GM12875 (cell line): ENCODE results near the gene LAMC1.

ENCODE experiments used
- H3K4me3 ChIP-seq: one replicate; pipeline ENCODE4 v1.5.1; 2011; ENCODE audit warnings: low read depth, low read length, control low read depth
- TF ChIP-seq, protein P1 (sequence below): IDR thresholded peaks from 2 replicates; pipeline ENCODE4 v1.5.1; 2011; ENCODE audit warnings: low read depth, mild to moderate bottlenecking, control low read depth, inconsistent platforms, low read length, moderate library complexity, borderline replicate concordance; ENCODE audit not compliant: insufficient read depth

Gene LAMC1

DNA sequence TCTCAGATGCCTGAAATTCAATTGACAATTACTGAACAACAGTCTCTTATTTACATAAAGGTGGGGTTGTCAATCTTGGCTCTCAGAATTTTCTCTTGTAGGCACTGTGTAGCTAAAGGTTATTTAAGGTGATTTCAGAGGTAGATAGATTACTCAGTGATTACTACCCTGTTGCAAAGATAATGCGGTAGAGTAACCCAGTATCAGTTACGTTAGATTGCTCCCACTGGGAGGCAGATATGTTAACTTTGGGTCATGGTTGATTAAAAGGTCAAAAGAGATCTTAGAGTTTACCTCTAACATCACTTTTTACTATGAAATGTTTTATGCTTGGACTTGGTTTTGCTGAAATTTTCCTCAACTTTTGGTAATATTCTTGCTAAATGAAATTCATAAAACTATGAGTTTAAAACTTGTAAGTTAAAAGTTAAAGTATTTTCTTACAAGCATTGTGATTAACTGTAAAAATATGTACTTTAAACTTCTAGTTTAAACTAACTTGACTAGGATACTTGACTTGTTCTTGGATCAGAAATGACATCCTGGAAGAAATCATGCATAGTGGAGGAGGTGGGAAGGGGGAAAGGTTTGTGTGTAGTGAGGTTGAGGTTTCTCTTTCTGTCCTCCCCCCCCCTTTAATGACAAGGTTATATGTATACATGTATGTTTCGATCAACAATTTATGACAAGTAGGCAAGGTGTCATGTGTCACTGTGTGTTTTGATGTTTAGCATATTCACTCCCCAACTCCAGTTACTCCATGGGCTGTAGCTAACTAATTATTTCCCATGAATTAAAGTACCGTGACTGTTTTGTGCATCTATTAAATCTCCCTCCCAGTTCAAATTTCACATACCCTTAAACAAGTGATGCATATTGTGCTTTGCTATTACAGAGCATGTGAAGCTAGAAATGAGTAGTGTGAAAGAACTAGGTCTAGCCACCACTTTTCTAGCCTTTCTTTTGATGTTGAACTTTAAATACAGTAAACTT lies 2.9 kb downstream of the LAMC1 start:
- TF ChIP-seq, protein P1, sequence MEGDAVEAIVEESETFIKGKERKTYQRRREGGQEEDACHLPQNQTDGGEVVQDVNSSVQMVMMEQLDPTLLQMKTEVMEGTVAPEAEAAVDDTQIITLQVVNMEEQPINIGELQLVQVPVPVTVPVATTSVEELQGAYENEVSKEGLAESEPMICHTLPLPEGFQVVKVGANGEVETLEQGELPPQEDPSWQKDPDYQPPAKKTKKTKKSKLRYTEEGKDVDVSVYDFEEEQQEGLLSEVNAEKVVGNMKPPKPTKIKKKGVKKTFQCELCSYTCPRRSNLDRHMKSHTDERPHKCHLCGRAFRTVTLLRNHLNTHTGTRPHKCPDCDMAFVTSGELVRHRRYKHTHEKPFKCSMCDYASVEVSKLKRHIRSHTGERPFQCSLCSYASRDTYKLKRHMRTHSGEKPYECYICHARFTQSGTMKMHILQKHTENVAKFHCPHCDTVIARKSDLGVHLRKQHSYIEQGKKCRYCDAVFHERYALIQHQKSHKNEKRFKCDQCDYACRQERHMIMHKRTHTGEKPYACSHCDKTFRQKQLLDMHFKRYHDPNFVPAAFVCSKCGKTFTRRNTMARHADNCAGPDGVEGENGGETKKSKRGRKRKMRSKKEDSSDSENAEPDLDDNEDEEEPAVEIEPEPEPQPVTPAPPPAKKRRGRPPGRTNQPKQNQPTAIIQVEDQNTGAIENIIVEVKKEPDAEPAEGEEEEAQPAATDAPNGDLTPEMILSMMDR: no peak
- H3K4me3 ChIP-seq: no peak overlapping the region

DNA sequence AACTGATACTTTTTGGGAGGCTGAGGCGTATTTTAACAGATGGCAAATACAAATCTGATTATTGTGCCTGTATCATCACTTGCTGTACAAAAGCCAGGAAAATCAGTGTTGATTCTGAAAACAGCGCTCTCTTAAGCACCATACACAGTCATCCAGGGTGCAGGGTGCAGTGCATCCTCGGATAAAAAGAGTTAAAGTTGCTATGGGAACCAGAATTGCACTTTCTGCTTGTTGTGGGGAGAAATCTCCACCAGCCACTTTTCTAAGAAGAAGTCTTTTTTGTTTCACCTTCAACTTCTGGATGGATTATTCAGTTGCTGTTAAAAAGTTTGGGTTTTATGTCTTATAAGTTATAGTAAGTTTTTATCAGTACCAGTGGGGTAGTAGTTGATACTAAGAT lies 3.8 kb downstream of the LAMC1 start:
- TF ChIP-seq, protein P1: no peak
- H3K4me3 ChIP-seq: no peak overlapping the region

DNA sequence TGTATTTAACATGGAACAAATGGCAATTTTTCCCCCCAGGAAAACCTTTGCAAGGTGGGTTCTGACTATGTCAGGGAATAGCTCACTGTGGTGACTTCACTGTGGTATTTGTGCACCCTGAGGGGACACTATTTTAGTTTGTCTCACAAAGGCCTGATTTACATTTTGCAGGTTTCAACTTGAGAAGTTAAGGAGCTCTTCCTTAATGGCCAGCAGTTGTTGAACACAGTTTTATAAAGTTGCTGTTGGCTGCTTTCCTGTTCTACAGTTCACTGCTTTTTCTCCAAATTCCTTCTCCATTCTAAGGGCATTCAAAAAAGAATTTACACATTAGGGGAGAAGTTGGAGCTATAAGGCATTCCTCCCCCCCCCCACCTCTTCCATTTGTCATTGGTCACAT lies 4.6 kb downstream of the LAMC1 start:
- TF ChIP-seq, protein P1: no peak
- no peak overlapping the region for H3K4me3 ChIP-seq

- TF ChIP-seq, protein P1: no peak
- H3K4me3 ChIP-seq: no peak overlapping the region
These were observed 6.4 kb downstream of the LAMC1 start for GRCh38 chr1:183029591-183030000.

- TF ChIP-seq, protein P1: no peak
- no peak overlapping the region for H3K4me3 ChIP-seq
These were observed 6.8 kb downstream of the LAMC1 start for GRCh38 chr1:183030053-183030452.

DNA sequence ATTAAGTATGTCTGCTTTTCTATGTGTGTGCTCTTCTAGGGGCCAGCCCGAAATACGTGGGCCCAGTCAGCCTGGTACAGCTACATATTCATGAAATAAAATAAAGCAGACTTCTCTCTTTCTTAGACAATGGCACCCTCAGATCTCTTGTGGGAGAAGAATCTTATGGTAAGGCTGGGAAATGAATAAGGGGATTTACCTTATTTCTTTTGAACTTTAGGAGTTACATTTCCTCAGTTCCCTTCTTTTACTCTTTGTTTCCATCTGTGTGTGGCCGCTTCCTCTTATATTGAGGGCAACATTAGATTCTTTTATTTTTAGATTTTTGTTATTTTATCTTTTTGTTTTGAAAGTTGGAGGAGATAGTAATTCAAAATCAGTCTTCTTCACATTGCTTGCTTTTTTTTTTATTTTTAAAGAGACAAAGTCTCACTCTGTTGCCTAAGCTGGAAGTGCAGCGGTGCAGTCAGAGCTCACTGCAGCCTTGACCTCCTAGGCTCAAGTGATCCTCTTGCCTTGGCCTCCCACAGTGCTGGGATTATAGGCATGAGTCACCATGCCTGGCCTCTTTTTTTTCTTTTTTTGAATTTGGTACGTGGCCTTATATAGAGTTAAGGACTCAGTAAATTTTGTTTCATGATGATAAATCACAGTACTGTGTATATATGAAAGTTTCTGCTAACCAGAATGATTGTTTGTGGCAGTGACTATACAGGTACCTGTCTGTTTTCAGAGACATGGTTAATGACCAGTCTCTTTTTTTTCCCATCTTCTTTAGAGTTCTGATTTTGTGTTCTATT lies 9.1 kb downstream of the LAMC1 start:
- TF ChIP-seq, protein P1: no peak
- no peak overlapping the region for H3K4me3 ChIP-seq

DNA sequence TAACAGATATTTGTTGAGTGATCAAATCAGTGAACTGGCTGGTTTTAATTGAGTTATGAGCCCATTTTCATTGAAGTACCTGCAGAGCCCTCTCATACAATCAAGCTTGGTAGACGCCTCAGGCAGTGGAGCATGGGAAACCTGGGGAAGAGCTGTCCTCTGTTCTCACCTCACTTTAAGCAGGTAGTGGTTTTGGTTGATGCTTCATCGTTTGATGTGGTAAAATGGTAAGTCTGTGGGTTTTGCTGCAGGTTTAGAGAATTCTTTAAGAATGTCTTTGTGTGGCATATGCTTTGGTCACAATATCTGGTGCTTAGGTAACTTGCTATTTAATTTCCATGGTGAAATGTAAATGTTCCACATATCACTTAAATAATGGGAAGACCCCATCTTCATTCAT lies 10.0 kb downstream of the LAMC1 start:
- TF ChIP-seq, protein P1: no peak
- no peak overlapping the region for H3K4me3 ChIP-seq
